GM21529 (cell line): ENCODE results near the gene KRT80.

Experiments used
- ATAC-seq: cut with Tn5 transposase; IDR thresholded peaks from one replicate; pipeline ENCODE4 v1.9.1; 2021; ENCODE audit not compliant: unreplicated experiment

Gene KRT80

GRCh38 chr12:52211716-52212585 is 20.1 kb upstream of the KRT80 start:
- no peak for ATAC-seq

GRCh38 chr12:52210925-52211650 is 19.3 kb upstream of the KRT80 start:
- no peak for ATAC-seq

DNA sequence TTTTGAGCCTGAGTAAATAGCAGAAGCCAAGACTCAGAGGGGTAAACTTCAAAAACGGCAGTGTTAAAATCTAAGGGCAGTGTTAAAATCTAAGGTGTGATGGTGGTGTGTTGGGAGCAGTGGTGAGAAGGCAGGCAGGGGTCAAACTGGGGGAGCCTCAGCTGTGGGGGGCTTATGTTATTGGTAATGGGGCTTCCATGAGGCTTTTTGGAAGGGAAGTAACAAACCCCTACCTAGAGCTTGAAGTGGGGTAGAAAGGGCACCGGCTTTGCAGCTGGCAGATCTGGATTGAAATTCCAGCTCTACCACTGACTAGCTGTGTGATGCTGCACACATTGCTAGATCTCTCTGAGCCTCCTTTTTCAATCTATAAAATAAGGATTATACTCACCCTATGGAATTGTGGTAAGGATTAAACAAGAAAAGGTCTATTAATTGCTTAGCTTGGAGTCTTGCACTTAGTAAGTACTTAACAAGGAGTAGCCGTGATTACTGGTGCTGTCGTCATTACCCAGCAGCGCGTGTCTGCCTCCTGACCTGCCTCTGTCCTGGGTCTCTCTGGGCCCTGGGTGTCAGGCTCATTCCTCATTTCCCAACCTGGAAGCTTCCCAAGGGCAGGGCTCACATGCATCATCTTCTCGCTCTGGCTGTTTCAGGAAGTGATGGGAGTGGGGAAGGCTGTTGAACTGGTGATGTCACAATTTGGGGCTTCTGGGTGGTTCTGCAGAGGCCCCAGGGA is 18.5 kb upstream of the KRT80 start:
- no peak for ATAC-seq

DNA sequence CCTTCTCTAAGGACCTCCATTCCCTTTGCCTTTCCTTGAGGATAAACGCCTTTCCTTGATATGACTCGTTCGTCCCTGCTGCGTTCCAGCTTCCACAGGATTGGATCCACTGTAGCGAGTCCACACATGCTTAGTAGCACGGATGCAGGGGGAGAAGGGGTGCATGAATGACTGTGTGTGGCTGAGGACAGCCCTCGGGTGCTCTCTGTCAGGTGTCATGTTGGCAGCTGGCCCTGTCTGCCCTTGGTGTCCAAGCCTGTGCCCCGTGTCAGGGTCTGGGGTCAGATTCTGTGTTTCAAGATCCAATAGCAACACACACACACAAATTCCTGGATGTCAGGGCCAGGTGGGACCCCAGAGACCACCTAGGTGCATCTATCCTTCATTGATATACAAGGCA is 17.5 kb upstream of the KRT80 start:
- ATAC-seq, result no peak

GRCh38 chr12:52208424-52209165 is 16.8 kb upstream of the KRT80 start:
- ATAC-seq, result no peak

- no peak for ATAC-seq
Observed at GRCh38 chr12:52207895-52208294, 16.1 kb upstream of the KRT80 start.

DNA sequence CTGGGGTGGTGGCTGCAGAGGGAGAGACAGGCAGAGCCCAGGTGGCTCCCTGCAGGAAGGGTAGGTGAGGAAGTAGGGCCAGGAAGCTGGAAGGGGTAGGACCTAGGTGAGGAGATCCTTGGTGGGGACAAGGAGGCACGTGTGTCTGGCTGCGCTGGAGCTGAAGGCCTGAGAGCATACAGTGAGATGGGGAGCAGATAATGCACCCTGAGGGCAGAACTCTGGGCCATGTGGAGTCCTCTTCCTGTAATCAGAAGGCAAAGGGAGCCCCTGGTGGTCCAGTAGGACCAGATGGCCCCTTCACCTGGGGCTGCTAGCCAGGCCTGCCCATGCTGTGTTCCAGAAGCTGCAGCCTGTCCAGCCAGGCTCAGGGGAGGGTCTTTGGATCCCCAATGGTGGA is 15.3 kb upstream of the KRT80 start:
- no peak for ATAC-seq

DNA sequence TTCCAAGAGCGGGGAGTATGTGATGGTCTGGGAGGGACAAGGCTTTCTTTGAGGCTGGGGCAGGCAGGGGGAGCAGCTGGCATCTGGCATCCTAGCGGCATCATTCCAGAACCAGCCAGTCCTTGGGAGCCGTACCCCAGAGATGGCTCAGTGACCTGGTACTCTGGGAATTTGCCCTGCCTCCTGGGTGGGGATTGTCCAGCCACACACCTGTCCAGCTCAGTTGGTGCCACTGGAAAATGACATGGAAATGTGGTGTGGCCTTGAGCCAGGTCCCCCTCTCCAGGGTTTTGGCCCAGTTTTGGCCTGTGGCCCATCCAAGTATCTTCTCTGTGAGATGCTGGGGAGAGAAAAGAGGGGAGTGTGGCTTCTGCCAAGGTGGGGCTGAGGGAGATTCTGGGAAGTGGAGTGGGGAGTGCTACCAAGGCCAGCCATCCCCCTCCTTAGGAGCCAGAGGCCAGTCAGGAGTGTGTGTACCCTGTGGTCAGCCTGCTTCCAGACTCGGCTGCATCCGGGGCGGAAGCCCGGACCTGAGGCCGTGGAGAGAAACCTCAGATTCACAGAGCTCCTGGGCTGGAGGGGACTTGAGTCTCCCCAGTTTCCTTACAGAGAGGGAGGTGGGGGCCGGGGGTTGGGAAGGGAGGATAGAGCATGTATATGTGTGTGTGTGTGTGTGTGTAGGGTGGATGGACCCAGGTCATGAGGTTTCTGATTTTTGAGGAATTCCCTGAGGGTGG is 14.7 kb upstream of the KRT80 start:
- no peak for ATAC-seq

- no peak for ATAC-seq
Observed at GRCh38 chr12:52205612-52206303, 13.9 kb upstream of the KRT80 start.

DNA sequence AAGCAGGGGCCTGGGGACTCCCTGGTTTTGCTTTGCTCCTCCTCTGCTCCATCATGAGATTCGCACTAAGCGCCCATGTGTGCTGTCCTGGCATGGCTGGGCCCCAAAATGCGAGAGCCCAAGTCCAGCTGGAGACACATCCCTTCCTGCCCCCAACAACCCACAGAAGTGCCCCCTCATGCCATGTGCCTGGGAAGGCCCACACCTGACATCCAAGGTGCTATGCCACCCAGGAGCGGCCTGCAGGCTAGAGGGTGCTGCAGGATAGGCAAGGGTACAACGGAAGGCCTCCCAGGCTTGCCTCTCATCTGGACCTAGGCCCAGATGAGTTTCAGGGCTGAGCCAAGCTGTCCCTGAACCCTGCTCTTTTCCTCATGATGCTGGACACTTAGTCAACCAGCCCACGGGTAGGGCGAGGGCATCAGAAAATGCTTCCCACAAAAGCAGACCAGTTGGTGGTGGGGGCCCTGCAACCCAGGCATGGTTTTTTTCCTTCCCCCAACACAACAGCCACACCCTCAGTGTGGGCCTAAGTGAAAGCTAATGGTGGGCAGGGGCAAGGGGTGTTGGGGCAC is 13.2 kb upstream of the KRT80 start:
- no peak for ATAC-seq

DNA sequence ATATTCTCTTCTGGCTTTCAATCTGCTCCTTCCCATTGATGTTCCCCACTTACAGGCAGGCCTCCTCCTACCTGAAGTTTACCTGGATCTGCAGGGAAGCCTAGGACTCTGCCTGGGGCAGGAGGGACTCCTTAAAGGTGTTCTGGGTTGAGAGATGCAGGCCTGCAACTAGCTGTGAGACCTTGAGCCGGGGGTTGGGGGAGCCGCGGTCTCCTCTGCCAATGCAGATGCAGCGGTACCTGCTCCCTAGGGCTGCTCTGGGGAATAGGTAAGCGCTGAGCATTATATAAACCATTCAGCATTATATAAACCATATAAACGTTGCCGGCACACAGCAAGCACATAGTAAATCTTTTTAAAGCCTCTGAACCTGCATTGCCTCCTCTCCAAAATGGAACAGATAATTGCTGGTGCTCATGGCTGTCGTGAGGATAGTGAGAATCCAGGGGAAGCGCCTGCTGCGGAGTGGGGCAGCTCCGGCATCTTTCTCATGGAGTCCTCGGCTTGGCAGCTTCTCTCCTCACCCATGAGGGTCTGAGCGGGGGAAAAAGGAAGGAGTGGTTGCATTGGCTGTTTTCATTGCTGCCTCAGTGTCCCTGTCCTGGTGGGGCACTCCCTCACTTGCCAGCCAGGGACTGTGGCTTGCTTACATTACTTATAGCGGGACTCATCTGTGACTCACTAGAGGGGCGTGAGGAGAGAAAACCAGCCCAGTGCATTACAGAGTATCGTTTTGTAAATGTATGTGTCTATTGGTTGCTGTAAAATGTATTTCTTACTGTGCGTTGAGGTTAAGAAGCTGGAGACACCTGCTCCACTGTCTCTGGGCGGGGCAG is 12.5 kb upstream of the KRT80 start:
- no peak for ATAC-seq

DNA sequence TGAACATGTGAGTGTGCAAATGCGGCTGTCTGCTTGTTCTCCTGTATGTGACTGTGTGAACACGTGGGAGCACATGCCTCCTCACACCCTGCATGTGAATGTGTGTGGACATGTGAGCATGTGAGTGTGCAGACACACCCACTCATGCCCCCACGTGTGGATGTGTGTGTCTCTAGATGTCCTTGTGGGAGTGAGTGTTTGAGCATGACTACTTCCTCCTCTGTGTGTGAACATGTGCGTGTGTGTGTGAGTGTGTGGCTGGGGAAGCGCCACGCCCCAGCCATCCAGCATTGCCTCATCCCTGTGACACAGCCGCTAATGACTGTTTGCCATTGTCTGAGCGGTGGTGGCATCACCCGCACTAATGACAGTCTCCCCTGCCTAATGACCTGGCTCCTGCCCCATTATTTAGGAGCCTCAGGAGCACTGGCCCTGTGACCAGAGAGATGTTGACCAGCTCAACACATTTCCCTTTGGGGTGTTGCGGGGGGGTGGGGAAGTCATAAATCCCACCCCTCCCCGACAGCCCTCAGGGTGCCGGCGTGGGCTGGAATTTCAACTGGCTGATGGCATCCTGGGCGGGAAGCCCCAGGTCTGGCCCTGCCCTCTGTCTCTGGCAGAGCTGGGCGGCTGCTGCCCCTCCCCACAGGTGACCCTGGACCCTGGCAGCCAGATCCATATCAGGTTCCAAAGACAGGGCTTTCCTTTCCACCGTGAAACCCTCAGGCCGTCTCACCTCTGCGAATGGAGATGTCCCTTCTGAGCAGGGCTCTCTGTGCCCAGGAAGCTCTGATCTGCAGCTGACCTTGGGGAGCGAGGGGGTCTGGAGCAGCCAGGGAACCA is 11.5 kb upstream of the KRT80 start:
- no peak for ATAC-seq

DNA sequence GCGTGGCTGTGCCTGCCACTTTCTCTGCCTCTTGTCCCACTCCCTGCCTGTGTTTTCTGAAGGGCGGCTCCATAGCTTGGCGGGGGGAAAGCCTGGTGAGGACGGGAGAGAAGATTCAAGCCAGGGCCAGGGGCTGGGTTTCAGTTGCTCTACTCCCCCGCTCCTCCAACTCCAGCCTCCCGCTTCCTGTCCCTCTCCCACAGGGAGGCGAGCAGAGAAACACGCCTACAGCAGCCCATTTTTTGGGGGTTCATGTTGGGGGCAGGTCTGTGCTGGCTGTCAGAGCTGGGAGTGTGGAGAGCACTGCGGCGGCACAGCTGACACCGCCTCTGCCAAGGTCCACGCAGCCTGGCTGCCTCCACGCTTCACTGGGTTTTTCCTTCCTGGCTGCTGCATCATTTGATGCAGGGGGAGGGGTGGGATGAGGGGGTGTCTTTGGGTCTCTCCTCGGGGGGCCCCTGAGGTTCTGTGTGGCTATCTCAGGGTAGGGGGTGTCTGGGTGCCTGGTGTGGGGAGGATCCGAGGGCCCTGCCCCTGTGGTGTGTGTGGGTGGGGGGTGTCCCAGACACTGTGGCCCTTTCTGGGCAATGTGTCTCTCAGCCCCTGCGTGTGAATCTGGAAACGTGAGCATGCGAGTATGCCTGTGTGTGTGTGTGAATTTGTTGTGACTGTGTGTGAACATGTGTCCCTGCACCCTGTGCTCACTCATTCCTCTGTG is 10.7 kb upstream of the KRT80 start:
- no peak for ATAC-seq

DNA sequence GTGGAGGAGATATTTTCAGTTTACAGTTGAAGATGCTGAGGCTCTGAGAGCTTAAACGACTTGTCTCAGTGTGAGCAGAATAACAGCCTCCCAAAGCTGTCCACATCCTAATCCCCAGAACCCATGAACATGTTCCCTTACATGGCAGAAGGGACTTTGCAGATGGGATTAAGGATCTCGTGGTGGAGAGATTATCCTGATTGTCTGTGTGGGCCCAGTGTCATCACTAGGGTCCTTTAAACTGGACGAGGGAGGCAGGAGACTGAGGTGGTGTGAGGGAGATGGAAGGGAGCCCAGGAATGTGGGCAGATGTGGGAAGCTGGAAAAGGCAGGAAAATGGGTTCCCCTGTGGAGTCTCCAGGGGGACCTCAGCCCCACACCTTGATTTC is 9.6 kb upstream of the KRT80 start:
- no peak for ATAC-seq

DNA sequence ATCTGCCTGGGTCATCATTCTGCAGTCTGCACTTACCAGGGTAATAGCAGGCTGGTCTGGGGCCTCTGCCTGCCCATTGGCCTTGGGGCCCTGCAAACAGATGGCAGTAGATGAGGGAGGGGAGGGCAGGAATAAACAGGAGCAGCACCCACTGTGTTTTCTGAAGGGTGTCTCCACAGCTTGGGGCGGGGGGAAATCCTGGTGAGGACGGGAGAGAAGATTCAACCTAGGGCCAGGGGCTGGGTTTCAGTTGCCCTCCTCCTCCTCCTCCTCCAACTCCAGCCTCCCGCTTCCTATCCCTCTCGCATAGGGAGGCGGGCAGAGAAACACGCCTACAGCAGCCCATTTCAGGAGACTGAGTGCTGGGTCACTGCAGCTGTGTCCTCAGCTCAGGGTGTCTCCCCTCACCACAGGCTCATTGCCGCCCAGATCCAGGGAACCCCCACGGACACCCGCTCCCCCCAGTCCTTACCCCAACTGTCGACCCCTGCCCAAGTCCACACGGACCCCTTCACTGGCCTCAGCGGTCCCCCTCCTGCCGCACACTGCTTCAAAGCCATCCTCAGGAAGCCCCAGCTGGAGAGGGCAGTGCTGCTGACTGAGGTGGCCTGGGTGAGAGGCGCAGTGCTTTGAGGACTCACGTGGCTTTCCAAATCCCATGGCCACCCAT is 9.1 kb upstream of the KRT80 start:
- no peak for ATAC-seq

- ATAC-seq, result no peak
Observed at GRCh38 chr12:52200086-52200780, 8.4 kb upstream of the KRT80 start.
